ENCODE data around the gene CACHD1.

Gene CACHD1

GRCh38 chr1:64539781-64540218, 69.9 kb downstream of the CACHD1 start:
- Histone ChIP-seq H3K4me2 (ENCODE audit: low read length) (no peak overlapping the region), H3K23ac (ENCODE audit: low read length) (no peak overlapping the region), H3K9me3 (ENCODE audit: insufficient read depth, low read depth, low read length) (no peaks in the 10 kb centered on the region), H4K91ac (ENCODE audit: low read depth, low read length) (no peak overlapping the region), H2BK120ac (ENCODE audit: insufficient read depth, low read length, poor library complexity) (no peak overlapping the region), H2BK5ac (ENCODE audit: low read depth, low read length, poor library complexity) (no peak overlapping the region), H3K4me3 (ENCODE audit: low read depth, low read length) (no peak overlapping the region), H2AFZ (ENCODE audit: insufficient read depth, low read length, poor library complexity) (no peak overlapping the region), H3K79me1 (ENCODE audit: low read length) (no peaks in the 10 kb centered on the region), H3K4ac (ENCODE audit: low read depth, low read length) (no peak overlapping the region), H3K27ac (ENCODE audit: low read depth, low read length) (no peak overlapping the region), H2AK5ac (ENCODE audit: low read length) (no peak overlapping the region), H3K18ac (ENCODE audit: low read length) (no peak overlapping the region), H3K27me3 (ENCODE audit: insufficient read depth, low read length) (no peaks in the 10 kb centered on the region), H2BK12ac (ENCODE audit: low read length) (no peak overlapping the region), H3K14ac (ENCODE audit: low read length) (no peak overlapping the region), H4K12ac (ENCODE audit: low read depth, low read length) (no peak overlapping the region), H3K79me2 (ENCODE audit: control insufficient read depth, insufficient read depth, low read length, poor library complexity) (no peaks in the 10 kb centered on the region), H3K9ac (ENCODE audit: low read length) (no peak overlapping the region), H3K36me3 (ENCODE audit: control insufficient read depth in 1 of 2, insufficient read depth in 2 of 2, low read length in 2 of 2) (no peaks in the 10 kb centered on the region), H4K8ac (ENCODE audit: low read depth, low read length) (no peak overlapping the region), H3K4me1 (ENCODE audit: control insufficient read depth in 1 of 2, insufficient read depth in 2 of 2, low read length in 2 of 2) (no peaks in the 10 kb centered on the region)
- DNase-seq, result no peak
- WGBS (ENCODE audit: extremely low coverage, insufficient coverage, insufficient read length), result no CpG with 5 or more reads among the region's 2 CpGs

GRCh38 chr1:64540265-64540791, 70.4 kb downstream of the CACHD1 start:
- no peaks in the 10 kb centered on the region for H3K36me3 ChIP-seq (ENCODE audit: control insufficient read depth in 1 of 2, insufficient read depth in 2 of 2, low read length in 2 of 2)
- no peak overlapping the region for H2AFZ ChIP-seq (ENCODE audit: insufficient read depth, low read length, poor library complexity)
- no peak overlapping the region for H3K27ac ChIP-seq (ENCODE audit: low read depth, low read length)
- H3K27me3 ChIP-seq (ENCODE audit: insufficient read depth, low read length), result no peaks in the 10 kb centered on the region
- H4K8ac ChIP-seq (ENCODE audit: low read depth, low read length), result no peak overlapping the region
- H3K4ac ChIP-seq (ENCODE audit: low read depth, low read length), result no peak overlapping the region
- 100% methylated on average over 1 of the region's 6 CpGs for WGBS (ENCODE audit: extremely low coverage, insufficient coverage, insufficient read length)
- no peak overlapping the region for H2BK5ac ChIP-seq (ENCODE audit: low read depth, low read length, poor library complexity)
- H3K4me1 ChIP-seq (ENCODE audit: control insufficient read depth in 1 of 2, insufficient read depth in 2 of 2, low read length in 2 of 2), result no peaks in the 10 kb centered on the region
- H3K9ac ChIP-seq (ENCODE audit: low read length), result no peak overlapping the region
- no peak for DNase-seq
- no peak overlapping the region for H3K4me3 ChIP-seq (ENCODE audit: low read depth, low read length)
- H3K18ac ChIP-seq (ENCODE audit: low read length), result no peak overlapping the region
- H2BK12ac ChIP-seq (ENCODE audit: low read length), result no peak overlapping the region
- no peak overlapping the region for H4K12ac ChIP-seq (ENCODE audit: low read depth, low read length)
- no peak overlapping the region for H2BK120ac ChIP-seq (ENCODE audit: insufficient read depth, low read length, poor library complexity)
- no peak overlapping the region for H2AK5ac ChIP-seq (ENCODE audit: low read length)
- H3K79me2 ChIP-seq (ENCODE audit: control insufficient read depth, insufficient read depth, low read length, poor library complexity), result no peaks in the 10 kb centered on the region
- H3K9me3 ChIP-seq (ENCODE audit: insufficient read depth, low read depth, low read length), result no peaks in the 10 kb centered on the region
- no peaks in the 10 kb centered on the region for H3K79me1 ChIP-seq (ENCODE audit: low read length)
- H3K14ac ChIP-seq (ENCODE audit: low read length), result no peak overlapping the region
- no peak overlapping the region for H3K23ac ChIP-seq (ENCODE audit: low read length)
- H4K91ac ChIP-seq (ENCODE audit: low read depth, low read length), result no peak overlapping the region
- no peak overlapping the region for H3K4me2 ChIP-seq (ENCODE audit: low read length)

- no peak overlapping the region for H2BK5ac ChIP-seq (ENCODE audit: low read depth, low read length, poor library complexity)
- H4K12ac ChIP-seq (ENCODE audit: low read depth, low read length), result no peak overlapping the region
- no peak overlapping the region for H3K4me3 ChIP-seq (ENCODE audit: low read depth, low read length)
- H2BK120ac ChIP-seq (ENCODE audit: insufficient read depth, low read length, poor library complexity), result no peak overlapping the region
- H3K36me3 ChIP-seq (ENCODE audit: control insufficient read depth in 1 of 2, insufficient read depth in 2 of 2, low read length in 2 of 2), result no peaks in the 10 kb centered on the region
- no peak overlapping the region for H4K91ac ChIP-seq (ENCODE audit: low read depth, low read length)
- no peaks in the 10 kb centered on the region for H3K9me3 ChIP-seq (ENCODE audit: insufficient read depth, low read depth, low read length)
- no peak overlapping the region for H3K4me2 ChIP-seq (ENCODE audit: low read length)
- H3K27ac ChIP-seq (ENCODE audit: low read depth, low read length), result no peak overlapping the region
- no peaks in the 10 kb centered on the region for H3K27me3 ChIP-seq (ENCODE audit: insufficient read depth, low read length)
- H3K79me2 ChIP-seq (ENCODE audit: control insufficient read depth, insufficient read depth, low read length, poor library complexity), result no peaks in the 10 kb centered on the region
- H3K14ac ChIP-seq (ENCODE audit: low read length), result no peak overlapping the region
- no peak overlapping the region for H3K9ac ChIP-seq (ENCODE audit: low read length)
- H2AK5ac ChIP-seq (ENCODE audit: low read length), result no peak overlapping the region
- no peak overlapping the region for H3K23ac ChIP-seq (ENCODE audit: low read length)
- no peaks in the 10 kb centered on the region for H3K79me1 ChIP-seq (ENCODE audit: low read length)
- H3K4me1 ChIP-seq (ENCODE audit: control insufficient read depth in 1 of 2, insufficient read depth in 2 of 2, low read length in 2 of 2), result no peaks in the 10 kb centered on the region
- WGBS (ENCODE audit: extremely low coverage, insufficient coverage, insufficient read length), result no CpG with 5 or more reads among the region's 4 CpGs
- DNase-seq, result no peak
- no peak overlapping the region for H3K4ac ChIP-seq (ENCODE audit: low read depth, low read length)
- no peak overlapping the region for H4K8ac ChIP-seq (ENCODE audit: low read depth, low read length)
- no peak overlapping the region for H3K18ac ChIP-seq (ENCODE audit: low read length)
- H2BK12ac ChIP-seq (ENCODE audit: low read length), result no peak overlapping the region
- H2AFZ ChIP-seq (ENCODE audit: insufficient read depth, low read length, poor library complexity), result no peak overlapping the region
These were observed 72.2 kb downstream of the CACHD1 start for GRCh38 chr1:64542118-64542517.

GRCh38 chr1:64543831-64544230, 73.9 kb downstream of the CACHD1 start:
- H3K79me1 ChIP-seq (ENCODE audit: low read length), result no peaks in the 10 kb centered on the region
- no peaks in the 10 kb centered on the region for H3K4me1 ChIP-seq (ENCODE audit: control insufficient read depth in 1 of 2, insufficient read depth in 2 of 2, low read length in 2 of 2)
- no peak overlapping the region for H3K9ac ChIP-seq (ENCODE audit: low read length)
- H3K27ac ChIP-seq (ENCODE audit: low read depth, low read length), result no peak overlapping the region
- no peaks in the 10 kb centered on the region for H3K27me3 ChIP-seq (ENCODE audit: insufficient read depth, low read length)
- no peak overlapping the region for H3K23ac ChIP-seq (ENCODE audit: low read length)
- H4K8ac ChIP-seq (ENCODE audit: low read depth, low read length), result no peak overlapping the region
- H3K4ac ChIP-seq (ENCODE audit: low read depth, low read length), result no peak overlapping the region
- DNase-seq, result no peak
- H3K4me2 ChIP-seq (ENCODE audit: low read length), result no peak overlapping the region
- H3K36me3 ChIP-seq (ENCODE audit: control insufficient read depth in 1 of 2, insufficient read depth in 2 of 2, low read length in 2 of 2), result no peaks in the 10 kb centered on the region
- no peak overlapping the region for H2BK5ac ChIP-seq (ENCODE audit: low read depth, low read length, poor library complexity)
- no CpG with 5 or more reads among the region's 4 CpGs for WGBS (ENCODE audit: extremely low coverage, insufficient coverage, insufficient read length)
- H3K18ac ChIP-seq (ENCODE audit: low read length), result no peak overlapping the region
- H3K14ac ChIP-seq (ENCODE audit: low read length), result no peak overlapping the region
- no peak overlapping the region for H2AFZ ChIP-seq (ENCODE audit: insufficient read depth, low read length, poor library complexity)
- H3K4me3 ChIP-seq (ENCODE audit: low read depth, low read length), result no peak overlapping the region
- H2AK5ac ChIP-seq (ENCODE audit: low read length), result no peak overlapping the region
- H2BK12ac ChIP-seq (ENCODE audit: low read length), result no peak overlapping the region
- no peak overlapping the region for H2BK120ac ChIP-seq (ENCODE audit: insufficient read depth, low read length, poor library complexity)
- H4K91ac ChIP-seq (ENCODE audit: low read depth, low read length), result no peak overlapping the region
- H3K79me2 ChIP-seq (ENCODE audit: control insufficient read depth, insufficient read depth, low read length, poor library complexity), result no peaks in the 10 kb centered on the region
- H4K12ac ChIP-seq (ENCODE audit: low read depth, low read length), result no peak overlapping the region
- H3K9me3 ChIP-seq (ENCODE audit: insufficient read depth, low read depth, low read length), result no peaks in the 10 kb centered on the region

Data from trophoblast cell (in vitro differentiated cells and primary cell).